Prostate gland (tissue), 2 donors: ENCODE results near the gene RILPL1.

Experiments
- CTCF ChIP-seq, 4 experiments: fragments of 200-600 bp in 2 of 4; fragments of 450-650 bp in 2 of 4; sonication (generic) in 2 of 4; IDR thresholded peaks; 1 replicate in 3 of 4; 2 replicates in 1 of 4; pipeline ENCODE4 v1.5.1; 2016 to 2019; ENCODE audit warnings: antibody characterized with exemption in 4 of 4, mild to moderate bottlenecking in 2 of 4, moderate library complexity in 2 of 4
- POLR2A ChIP-seq: fragments of 450-650 bp; IDR thresholded peaks from one replicate; pipeline ENCODE4 v1.6.1; 2016; ENCODE audit warnings: antibody characterized with exemption, mild to moderate bottlenecking
- POLR2AphosphoS5 ChIP-seq: sonication (generic); formaldehyde crosslinking; IDR thresholded peaks from one replicate; pipeline ENCODE4 v1.6.1; 2017; ENCODE audit warnings: antibody characterized with exemption

- TF ChIP-seq CTCF (IDR thresholded peaks at IDR 0.05) (no peak), POLR2AphosphoS5 (no peak), POLR2A (no peak)
These were observed 62.0 kb downstream of the RILPL1 start for GRCh38 chr12:123471374-123472068.
